Activated naive CD8-positive, alpha-beta T cell treated with anti-CD3 and anti-CD28 coated beads, Interleukin-2, amount 50 U/mL, for 24 hours (primary cell): ENCODE results near the gene NMUR1.
A peak's percentile ranks its signal among the peaks of the same experiment; 100 is the strongest.
"Not testable (repeated sequence)": the region's sequence is repeated elsewhere in the genome, so short reads cannot be mapped to it uniquely, and the experiment has no call there.

Source experiments
- ATAC-seq: fragments of 150-1000 bp; cut with Tn5 transposase; one replicate; pipeline ENCODE4 v1.10.0; 2021
- DNase-seq: peaks from one replicate; pipeline ENCODE4 v3.0.0; 2021
- H3K27ac Mint-ChIP-seq: one replicate; pipeline ENCODE4 v1.8.0; 2021; ENCODE audit warnings: mild to moderate bottlenecking, mixed read lengths
- H3K27me3 Mint-ChIP-seq: one replicate; pipeline ENCODE4 v1.8.0; 2021; ENCODE audit warnings: mixed read lengths
- H3K36me3 Mint-ChIP-seq: one replicate; pipeline ENCODE4 v1.8.0; 2021; ENCODE audit warnings: low read depth, mixed read lengths
- H3K4me1 Mint-ChIP-seq: one replicate; pipeline ENCODE4 v1.8.0; 2021; ENCODE audit warnings: mixed read lengths
- H3K4me3 Mint-ChIP-seq: one replicate; pipeline ENCODE4 v1.8.0; 2021; ENCODE audit warnings: mild to moderate bottlenecking, moderate library complexity, mixed read lengths
- H3K9me3 Mint-ChIP-seq: one replicate; pipeline ENCODE4 v1.8.0; 2021; ENCODE audit warnings: mixed read lengths

The NMUR1 gene

DNA sequence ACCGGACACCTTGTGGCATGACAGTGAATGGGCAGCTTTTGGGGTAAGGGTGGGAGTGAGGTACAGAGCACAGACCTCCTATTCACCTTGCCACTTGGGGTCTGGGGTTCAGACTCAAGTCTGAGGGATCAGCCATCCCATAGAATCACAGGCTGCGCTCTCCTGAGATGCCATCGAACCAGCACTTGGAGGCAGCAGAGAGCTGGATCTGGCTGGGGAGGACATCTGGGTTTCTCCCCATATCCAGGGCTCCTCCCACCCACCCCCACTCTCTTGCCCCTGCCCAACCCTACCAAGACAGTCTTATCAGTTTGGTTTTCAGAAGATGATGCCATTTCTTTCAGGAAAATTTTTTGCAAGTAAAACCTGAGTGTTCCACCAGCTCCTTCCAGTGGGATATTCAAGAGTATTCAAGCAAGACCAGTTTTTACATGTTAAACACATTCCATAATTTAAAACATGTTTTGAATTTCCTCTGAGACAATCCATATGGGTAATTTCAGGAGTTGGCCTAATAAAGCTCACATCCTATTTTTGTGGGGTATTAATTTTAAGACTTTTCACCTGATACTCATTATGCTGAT lies 33.2 kb upstream of the NMUR1 start:
- no peaks in the 10 kb centered on the region for H3K36me3 Mint-ChIP-seq
- H3K4me1 Mint-ChIP-seq = peaks cover 2% of the 10 kb centered on the region
- DNase-seq (peak; percentile 61), ATAC-seq (peak; percentile 95)
- H3K9me3 Mint-ChIP-seq = no peaks in the 10 kb centered on the region
- no peaks in the 10 kb centered on the region for H3K27me3 Mint-ChIP-seq
- H3K4me3 Mint-ChIP-seq = no peak overlapping the region
- no peak overlapping the region for H3K27ac Mint-ChIP-seq

DNA sequence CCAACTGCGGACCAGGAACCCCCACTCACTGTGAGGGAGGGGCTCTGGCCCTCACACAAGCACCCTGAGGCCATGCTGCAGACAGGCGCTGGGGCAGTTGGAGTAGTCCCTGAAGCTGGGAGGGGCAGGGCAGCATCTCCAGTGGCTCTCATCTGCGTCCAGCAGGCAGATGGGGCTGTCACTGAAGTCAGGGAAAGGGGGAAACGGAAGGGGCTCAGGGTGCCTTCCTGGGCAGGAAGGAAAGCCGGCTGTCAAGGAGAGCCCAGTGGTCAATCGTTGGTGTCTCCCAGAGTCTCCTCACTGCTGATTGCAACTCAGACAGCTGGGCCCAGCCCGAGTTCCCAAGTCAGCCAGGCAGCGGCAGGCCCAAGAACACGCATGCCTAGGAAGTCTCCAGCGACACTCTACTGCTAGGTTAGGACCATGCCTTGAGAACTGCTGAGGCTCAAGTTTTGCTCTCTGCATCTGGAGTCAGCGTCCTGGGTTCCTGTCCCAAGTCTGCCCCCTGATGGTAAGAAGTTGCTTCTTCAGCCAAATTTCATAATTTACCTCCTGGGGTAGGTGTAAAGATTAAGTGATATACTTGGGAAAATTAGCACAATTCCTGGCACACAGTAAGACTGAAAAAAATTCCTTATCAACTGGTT lies 27.4 kb upstream of the NMUR1 start:
- ATAC-seq (peak; percentile 97), DNase-seq (peak; percentile 43)
- peaks cover 11% of the 10 kb centered on the region for H3K9me3 Mint-ChIP-seq
- no peak overlapping the region for H3K27ac Mint-ChIP-seq
- peaks cover 13% of the 10 kb centered on the region for H3K4me1 Mint-ChIP-seq
- no peaks in the 10 kb centered on the region for H3K27me3 Mint-ChIP-seq
- H3K36me3 Mint-ChIP-seq = peaks cover 8% of the 10 kb centered on the region
- no peak overlapping the region for H3K4me3 Mint-ChIP-seq

DNA sequence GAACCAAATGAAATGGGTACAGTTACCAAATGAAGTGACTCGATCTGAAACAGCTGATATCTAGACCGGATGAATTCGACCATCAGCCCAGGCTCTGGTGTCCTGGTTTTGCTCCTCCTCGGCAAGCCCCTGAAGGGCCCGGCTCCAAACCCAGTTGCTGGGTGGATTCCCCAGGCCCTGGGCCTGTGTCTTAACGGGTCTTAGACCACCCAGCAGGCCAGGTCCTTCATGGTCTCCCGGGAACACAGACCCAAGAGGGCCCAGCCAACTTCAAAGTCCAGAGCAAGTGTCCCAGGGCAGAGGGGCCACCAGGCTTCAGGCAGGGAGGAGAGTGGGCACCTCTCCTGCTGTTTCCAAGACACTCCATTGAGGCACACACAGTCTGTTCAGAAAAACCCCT lies 26.7 kb upstream of the NMUR1 start:
- no peak overlapping the region for H3K27ac Mint-ChIP-seq
- DNase-seq (no peak), ATAC-seq (no peak)
- no peaks in the 10 kb centered on the region for H3K27me3 Mint-ChIP-seq
- peaks cover 13% of the 10 kb centered on the region for H3K4me1 Mint-ChIP-seq
- H3K4me3 Mint-ChIP-seq = no peak overlapping the region
- peaks cover 9% of the 10 kb centered on the region for H3K36me3 Mint-ChIP-seq
- H3K9me3 Mint-ChIP-seq = peaks cover 13% of the 10 kb centered on the region

DNA sequence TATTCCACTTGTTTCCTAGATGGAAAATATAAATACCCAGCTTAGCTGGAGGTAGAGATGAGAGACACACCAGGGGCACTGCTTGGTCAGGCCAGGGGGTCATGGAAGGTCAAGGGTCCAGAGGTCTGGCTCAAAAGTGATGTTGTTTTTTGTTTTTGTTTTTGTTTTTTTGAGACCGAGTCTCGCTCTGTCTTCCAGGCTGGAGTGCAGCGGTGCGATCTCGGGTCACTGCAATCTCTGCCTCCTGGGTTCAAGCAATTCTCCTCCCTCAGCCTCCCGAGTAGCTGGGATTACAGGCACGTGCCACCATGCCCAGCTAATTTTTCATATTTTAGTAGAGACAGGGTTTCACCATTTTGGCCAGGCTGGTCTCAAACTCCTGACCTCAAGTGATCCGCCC lies 26.3 kb upstream of the NMUR1 start:
- H3K36me3 Mint-ChIP-seq, H3K27ac Mint-ChIP-seq, H3K27me3 Mint-ChIP-seq, H3K4me3 Mint-ChIP-seq, ATAC-seq, DNase-seq: not testable (repeated sequence)
- H3K9me3 Mint-ChIP-seq = peaks cover 13% of the 10 kb centered on the region
- H3K4me1 Mint-ChIP-seq = peaks cover 13% of the 10 kb centered on the region

DNA sequence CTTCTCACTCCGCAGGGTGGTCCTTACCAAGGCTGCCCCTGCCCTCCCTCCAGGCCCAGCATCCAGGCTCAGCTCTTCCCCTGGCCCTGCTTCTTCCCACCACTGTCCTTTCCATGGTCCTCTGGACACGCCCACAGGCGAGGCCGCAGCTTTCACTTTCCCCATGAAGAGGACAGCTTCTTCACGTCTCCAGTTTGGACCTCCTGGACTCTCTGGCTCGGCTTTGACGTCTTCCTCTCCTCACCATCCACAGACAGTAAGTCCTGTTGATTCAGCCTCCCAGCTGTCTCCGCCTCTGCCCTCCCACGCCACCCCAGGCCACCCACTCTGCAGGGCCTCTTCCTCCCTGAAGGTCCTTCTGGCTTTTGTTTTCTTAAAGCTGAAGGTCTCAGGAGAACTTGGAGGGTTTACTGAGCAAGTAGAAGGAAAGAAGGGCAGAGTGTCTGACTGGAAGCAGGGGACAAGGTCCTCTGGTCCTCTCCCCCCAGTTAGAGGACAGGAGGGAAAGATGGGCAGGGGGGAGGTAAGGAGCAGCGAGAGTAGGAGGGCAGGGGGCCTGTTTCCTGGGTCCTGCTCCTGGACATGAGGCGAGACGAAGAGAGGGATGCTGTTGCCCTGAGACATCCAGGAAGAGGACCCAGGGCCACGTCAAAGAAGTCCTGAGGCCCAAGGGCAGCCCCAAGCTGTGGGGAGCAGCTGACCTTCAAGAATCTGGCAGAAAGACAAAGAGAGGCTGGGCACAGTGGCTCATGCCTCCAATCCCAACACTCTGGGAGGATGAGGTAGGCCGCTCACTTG lies 24.7 kb upstream of the NMUR1 start:
- Mint-ChIP-seq H3K27ac (peak overlapping the region; percentile 35), H3K9me3 (peaks cover 13% of the 10 kb centered on the region), H3K27me3 (no peaks in the 10 kb centered on the region), H3K4me1 (peaks cover 13% of the 10 kb centered on the region), H3K36me3 (peaks cover 9% of the 10 kb centered on the region), H3K4me3 (no peak overlapping the region)
- DNase-seq (no peak), ATAC-seq (no peak)

DNA sequence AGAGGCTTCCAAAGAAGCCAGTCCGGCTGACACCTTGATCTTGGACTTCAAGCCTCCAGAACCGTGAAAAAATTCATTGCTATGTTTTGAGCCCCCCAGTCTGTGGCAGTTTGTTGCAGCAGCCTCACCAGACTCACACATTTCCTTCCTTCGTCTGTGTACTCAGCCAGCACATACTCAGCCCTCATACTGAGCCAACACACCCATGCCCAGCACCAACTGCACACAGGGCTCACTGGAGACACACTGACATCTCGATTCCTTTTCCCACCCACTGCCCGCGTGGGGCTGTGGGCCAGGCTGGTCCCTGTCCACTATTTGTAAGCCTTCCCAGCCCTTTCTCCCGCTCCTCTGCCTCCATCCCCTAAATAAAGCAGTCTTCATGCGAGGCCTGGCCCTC lies 24.1 kb upstream of the NMUR1 start:
- H3K27me3 Mint-ChIP-seq = no peaks in the 10 kb centered on the region
- H3K4me3 Mint-ChIP-seq = no peak overlapping the region

DNA sequence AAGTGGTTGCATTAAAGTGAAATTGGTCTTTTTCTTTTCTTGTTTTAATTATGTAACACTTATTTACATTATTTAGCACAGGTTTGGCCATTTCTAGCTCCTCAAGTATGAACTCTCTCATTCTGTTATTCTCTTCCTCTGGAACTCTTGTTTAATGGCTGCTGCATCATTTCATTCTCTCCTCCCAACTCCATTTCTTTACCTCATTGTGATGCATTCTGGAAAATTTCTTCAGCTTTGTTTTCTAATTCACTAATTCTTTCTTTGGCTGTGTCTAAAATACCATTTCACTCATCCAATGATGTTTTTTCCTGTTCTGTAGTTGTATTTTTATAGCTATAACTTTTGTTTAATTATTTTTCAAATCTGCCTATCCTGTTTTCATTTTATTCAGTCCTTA lies 22.5 kb upstream of the NMUR1 start:
- no peak overlapping the region for H3K27ac Mint-ChIP-seq
- H3K4me3 Mint-ChIP-seq = no peak overlapping the region
- H3K9me3 Mint-ChIP-seq = peaks cover 13% of the 10 kb centered on the region
- ATAC-seq = no peak
- H3K4me1 Mint-ChIP-seq = peaks cover 17% of the 10 kb centered on the region
- H3K36me3 Mint-ChIP-seq = peaks cover 9% of the 10 kb centered on the region
- DNase-seq = no peak
- H3K27me3 Mint-ChIP-seq = peaks cover 3% of the 10 kb centered on the region

More for the DNA sequence above, 24.1 kb upstream of the NMUR1 start:
- H3K36me3 Mint-ChIP-seq = peaks cover 9% of the 10 kb centered on the region
- peak overlapping the region; percentile 35 for H3K27ac Mint-ChIP-seq
- H3K9me3 Mint-ChIP-seq = peaks cover 13% of the 10 kb centered on the region
- DNase-seq = no peak
- no peak for ATAC-seq
- peaks cover 15% of the 10 kb centered on the region for H3K4me1 Mint-ChIP-seq

DNA sequence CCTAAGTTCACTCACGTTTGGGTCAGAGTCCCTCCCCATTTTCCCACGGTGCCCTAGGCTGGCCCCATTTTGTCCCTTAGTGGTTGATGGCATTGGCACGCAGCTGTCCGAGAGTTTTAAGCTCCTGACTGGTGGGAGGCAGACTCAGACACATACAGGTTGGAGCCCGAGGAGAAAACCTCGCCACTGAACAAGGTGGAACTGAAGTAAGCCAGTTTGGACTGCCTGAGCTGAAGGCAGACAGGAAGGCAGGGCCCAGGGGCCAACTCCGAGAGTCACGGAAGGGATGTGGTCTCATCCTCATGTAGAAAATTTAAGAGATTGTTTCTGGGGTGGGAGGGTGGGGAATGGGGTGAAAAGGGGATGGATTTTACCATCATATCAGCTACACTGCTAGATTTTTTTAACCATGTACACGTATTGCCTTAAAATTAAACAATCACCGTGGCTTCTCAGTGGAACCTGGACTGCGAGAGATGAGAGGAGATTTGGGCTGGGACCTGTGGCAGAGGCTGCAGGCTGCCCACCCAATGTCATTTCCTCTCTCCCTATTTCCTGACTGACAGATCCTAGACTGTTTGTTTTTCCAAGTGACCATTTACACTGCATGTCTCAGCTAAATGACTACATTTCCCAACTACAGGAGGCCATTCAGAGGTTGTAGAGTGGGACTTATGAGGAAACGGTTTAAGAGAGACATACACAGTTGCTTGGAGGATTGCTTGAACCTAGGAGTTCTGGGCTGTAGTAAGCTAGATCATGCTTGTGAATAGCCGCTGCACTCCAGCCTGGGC lies 19.4 kb upstream of the NMUR1 start:
- Mint-ChIP-seq H3K27me3 (peaks cover 3% of the 10 kb centered on the region), H3K27ac (no peak overlapping the region), H3K4me3 (no peak overlapping the region), H3K4me1 (peaks cover 32% of the 10 kb centered on the region), H3K9me3 (peaks cover 13% of the 10 kb centered on the region), H3K36me3 (peaks cover 12% of the 10 kb centered on the region)
- no peak for ATAC-seq
- DNase-seq = no peak

DNA sequence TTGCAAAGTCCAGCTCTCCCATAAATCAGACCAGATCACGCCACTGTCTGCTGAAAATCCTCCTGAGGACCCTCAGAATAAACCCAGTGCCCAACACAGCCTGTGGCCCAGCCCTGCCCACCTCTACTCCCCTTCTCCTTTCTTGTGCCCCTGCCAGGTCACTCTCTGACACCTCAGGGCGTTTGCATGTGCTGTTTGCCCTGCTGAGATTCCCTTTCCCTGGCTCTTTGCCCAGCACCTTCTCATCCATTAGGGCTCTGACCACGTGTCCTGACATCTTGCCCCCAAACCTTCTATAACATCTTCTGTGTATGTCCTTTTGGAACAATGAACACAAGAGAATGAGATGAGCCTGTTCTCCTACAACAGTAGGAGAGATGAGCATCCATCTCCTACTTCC lies 18.5 kb upstream of the NMUR1 start:
- no peak overlapping the region for H3K4me3 Mint-ChIP-seq
- peaks cover 13% of the 10 kb centered on the region for H3K9me3 Mint-ChIP-seq
- no peak overlapping the region for H3K27ac Mint-ChIP-seq

DNA sequence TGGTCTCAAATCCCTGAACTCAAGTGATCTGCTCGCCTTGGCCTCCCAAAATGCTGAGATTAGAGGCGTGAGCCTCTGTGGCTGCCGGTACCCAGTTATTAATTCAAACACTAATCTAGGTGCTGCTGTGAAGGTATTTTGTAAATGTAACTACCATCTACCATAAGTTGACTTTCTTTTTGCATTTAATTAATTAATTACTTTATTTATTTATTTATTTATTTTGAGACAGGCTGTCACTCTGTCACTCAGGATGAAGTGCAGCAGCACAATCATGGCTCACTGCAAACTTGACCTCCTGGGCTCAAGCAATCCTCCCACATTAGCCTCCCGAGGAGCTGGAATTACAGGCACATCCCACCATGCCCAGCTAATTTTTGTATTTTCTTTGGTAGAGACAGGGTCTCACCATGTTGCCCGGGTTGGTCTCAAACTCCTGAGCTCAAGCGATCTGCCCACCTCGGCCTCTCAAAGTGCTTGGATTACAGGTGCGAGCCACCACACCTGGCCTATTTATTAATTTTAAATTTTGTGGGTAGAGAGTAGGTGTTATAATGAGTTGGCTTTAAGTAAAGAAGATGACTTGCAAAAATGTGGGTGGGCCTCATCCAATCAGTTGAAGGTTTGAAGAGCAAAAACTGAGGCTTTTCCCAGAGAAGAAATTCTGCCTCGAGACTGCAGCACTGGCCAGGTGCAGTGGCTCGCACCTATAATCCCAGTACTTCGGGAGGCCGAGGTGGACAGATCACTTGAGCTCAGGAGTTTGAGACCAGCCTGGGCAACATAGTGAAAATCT lies 17.3 kb upstream of the NMUR1 start:
- Mint-ChIP-seq H3K4me3 (no peak overlapping the region), H3K27ac (no peak overlapping the region), H3K27me3 (peaks cover 3% of the 10 kb centered on the region), H3K9me3 (peaks cover 8% of the 10 kb centered on the region), H3K4me1 (peaks cover 29% of the 10 kb centered on the region), H3K36me3 (peaks cover 4% of the 10 kb centered on the region)
- ATAC-seq = no peak
- no peak for DNase-seq

More for the DNA sequence above, 18.5 kb upstream of the NMUR1 start:
- H3K36me3 Mint-ChIP-seq = peaks cover 12% of the 10 kb centered on the region
- ATAC-seq (no peak), DNase-seq (no peak)
- H3K4me1 Mint-ChIP-seq = peaks cover 28% of the 10 kb centered on the region
- peaks cover 3% of the 10 kb centered on the region for H3K27me3 Mint-ChIP-seq

DNA sequence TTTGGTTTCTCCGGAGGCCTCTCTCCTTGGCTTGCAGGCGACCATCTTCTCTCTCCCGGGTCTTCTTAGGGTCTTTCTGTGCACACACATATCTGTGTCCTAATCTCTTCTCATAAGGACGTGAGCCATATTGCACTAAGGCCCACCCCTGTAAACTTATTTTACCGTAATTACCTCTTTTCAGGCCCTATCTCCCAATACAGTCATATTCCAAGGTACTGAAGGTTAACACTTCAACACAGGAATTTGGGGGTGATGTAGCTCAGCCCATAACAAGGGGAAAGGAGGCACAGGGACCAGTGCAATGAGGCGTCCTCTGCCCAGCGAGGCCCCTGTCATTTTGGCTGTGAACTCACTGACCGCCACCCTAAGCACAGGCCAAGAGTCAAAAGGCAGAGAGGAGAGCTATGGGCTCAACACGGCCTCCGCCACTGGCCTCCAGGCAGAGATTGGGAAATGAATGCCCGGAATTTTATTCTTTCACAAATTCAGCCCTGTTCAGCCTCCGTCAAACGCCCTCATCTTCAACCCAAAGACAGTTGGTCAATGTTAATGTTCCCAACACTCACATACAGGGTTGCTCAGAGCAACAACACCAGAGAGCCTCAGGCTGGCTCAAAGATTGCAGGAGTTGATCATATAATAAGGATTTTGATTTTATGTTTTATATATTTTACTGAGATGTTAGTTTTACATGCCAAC lies 15.9 kb upstream of the NMUR1 start:
- no peak for ATAC-seq
- Mint-ChIP-seq H3K4me3 (peak overlapping the region; percentile 68), H3K36me3 (peaks cover 4% of the 10 kb centered on the region), H3K27ac (peak overlapping the region; percentile 90), H3K9me3 (peaks cover 12% of the 10 kb centered on the region), H3K4me1 (peaks cover 32% of the 10 kb centered on the region), H3K27me3 (peaks cover 3% of the 10 kb centered on the region)
- DNase-seq = no peak

DNA sequence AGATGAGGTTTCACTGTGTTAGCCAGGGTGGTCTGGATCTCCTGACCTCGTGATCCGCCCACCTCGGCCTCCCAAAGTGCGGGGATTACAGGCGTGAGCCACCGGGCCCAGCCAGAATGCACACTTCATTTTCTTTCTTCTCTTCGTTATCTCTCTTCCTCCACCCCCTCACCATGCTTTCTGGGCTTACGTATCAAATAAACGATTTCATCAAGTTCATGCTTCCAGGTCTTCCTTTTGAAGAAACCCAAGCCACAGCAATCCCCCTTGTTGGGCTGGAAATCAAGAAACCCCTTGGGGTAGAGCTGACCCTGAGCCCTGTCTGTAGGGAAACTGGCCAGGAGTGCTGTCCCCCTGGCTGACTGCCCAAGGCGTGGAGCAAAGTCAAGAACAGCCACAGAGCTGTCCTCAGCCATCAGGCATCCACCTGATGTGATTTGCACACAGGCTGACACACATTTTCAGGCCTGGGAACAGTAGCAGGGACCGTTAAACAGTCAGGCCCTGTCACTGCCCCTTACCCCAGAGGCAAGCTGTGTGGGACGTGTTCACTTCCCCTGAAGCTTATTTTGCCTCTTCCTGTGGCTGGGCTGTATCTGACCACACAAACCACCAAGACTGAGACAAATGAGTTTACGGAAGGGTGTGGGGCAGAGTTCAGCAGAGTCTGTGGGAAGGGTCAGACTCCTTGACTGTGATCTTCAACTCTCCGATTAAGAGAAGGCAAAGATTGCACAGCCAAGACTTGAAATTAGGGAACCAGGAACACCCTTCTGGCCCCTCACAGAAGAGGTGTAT lies 15.1 kb upstream of the NMUR1 start:
- H3K9me3 Mint-ChIP-seq = peaks cover 12% of the 10 kb centered on the region
- ATAC-seq = peak; percentile 99
- peak overlapping the region; percentile 68 for H3K4me3 Mint-ChIP-seq
- peak overlapping the region; percentile 90 for H3K27ac Mint-ChIP-seq
- peak; percentile 73 for DNase-seq
- peaks cover 33% of the 10 kb centered on the region for H3K4me1 Mint-ChIP-seq
- H3K36me3 Mint-ChIP-seq = peaks cover 4% of the 10 kb centered on the region
- H3K27me3 Mint-ChIP-seq = peaks cover 3% of the 10 kb centered on the region

DNA sequence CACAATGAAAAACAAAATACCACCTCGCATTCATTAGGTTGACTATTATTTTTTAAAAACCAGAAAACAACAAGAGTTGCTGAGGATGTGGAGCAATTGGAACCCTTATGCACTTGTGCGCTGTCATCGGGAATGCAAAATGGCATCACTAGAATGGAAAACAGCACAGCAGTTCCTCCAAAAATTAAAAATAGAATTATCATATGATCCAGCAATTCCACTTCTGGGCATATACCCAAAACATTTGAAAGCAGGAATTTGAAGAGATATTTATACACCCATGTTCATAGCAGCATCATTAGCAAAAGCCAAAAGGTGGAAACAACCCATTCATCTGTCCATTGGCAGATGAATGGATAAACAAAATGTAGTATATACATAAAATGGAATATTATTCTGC lies 11.9 kb upstream of the NMUR1 start:
- Mint-ChIP-seq H3K9me3 (peaks cover 12% of the 10 kb centered on the region), H3K4me3 (no peak overlapping the region), H3K4me1 (peaks cover 29% of the 10 kb centered on the region), H3K36me3 (peaks cover 4% of the 10 kb centered on the region), H3K27ac (no peak overlapping the region), H3K27me3 (no peaks in the 10 kb centered on the region)
- DNase-seq (no peak), ATAC-seq (no peak)
